Measurements from ENCODE around the gene RAB26. TPM values are rescaled to one million over a fixed set of nuclear protein-coding genes. Genes with fewer than 3 reads are reported as not detected.

Gene RAB26
- total RNA-seq, 1 experiment from 2014 or later, result 1.0 TPM

- no peak for TF ChIP-seq CTCF (IDR thresholded peaks at IDR 0.05; ENCODE audit: unreplicated experiment)
- ChIA-PET POLR2A (interaction anchor here (0.5 to 4.0 kb wide), 10 partner anchors 8 to 154 kb away, joined by 3 to 32 read pairs (median 4); partner anchors contain the start of genes MLST8, NTHL1 and TRAF7), CTCF (interaction anchor here (0.9 kb wide), 2 partner anchors 42 to 83 kb away, joined by 3 to 8 read pairs; no protein-coding TSS in a partner anchor)
- Mint-ChIP-seq H3K27ac (ENCODE audit: low read depth, unreplicated experiment) (peak overlapping the region; percentile 92), H3K4me1 (ENCODE audit: insufficient read depth, unreplicated experiment) (peaks cover 21% of the 10 kb centered on the region), H3K9me3 (ENCODE audit: unreplicated experiment) (no peaks in the 10 kb centered on the region), H3K4me3 (ENCODE audit: unreplicated experiment) (peak overlapping the region; percentile 64), H3K27me3 (ENCODE audit: insufficient read depth, unreplicated experiment) (no peaks in the 10 kb centered on the region), H3K36me3 (ENCODE audit: insufficient read depth, unreplicated experiment) (peaks cover 28% of the 10 kb centered on the region)
- no TSS peak for BruUV-seq (replicated peaks)
- intact Hi-C loops (cut with micrococcal nuclease), result no loop called here
- DNase-seq (ENCODE audit: unreplicated experiment), result peak; percentile 87
These were observed 14.9 kb downstream of the RAB26 start for GRCh38 chr16:2163211-2163881.

- POLR2A ChIA-PET, result interaction anchor here (1.0 to 2.0 kb wide), 2 partner anchors 10 to 15 kb away, joined by 4 to 11 read pairs; partner anchors contain the start of gene TRAF7
- intact Hi-C loops (cut with micrococcal nuclease), result no loop called here
- no peak for TF ChIP-seq CTCF (IDR thresholded peaks at IDR 0.05; ENCODE audit: unreplicated experiment)
- H3K9me3 Mint-ChIP-seq (ENCODE audit: unreplicated experiment), result no peaks in the 10 kb centered on the region
- CTCF ChIA-PET, result interaction anchor here (0.5 kb wide), 1 partner anchor 9 kb away, joined by 4 read pairs; no protein-coding TSS in a partner anchor
- no peak overlapping the region for H3K27ac Mint-ChIP-seq (ENCODE audit: low read depth, unreplicated experiment)
- H3K27me3 Mint-ChIP-seq (ENCODE audit: insufficient read depth, unreplicated experiment), result no peaks in the 10 kb centered on the region
- peaks cover 35% of the 10 kb centered on the region for H3K36me3 Mint-ChIP-seq (ENCODE audit: insufficient read depth, unreplicated experiment)
- H3K4me3 Mint-ChIP-seq (ENCODE audit: unreplicated experiment), result no peak overlapping the region
- BruUV-seq (replicated peaks), result no TSS peak
- no peak for DNase-seq (ENCODE audit: unreplicated experiment)
- peaks cover 15% of the 10 kb centered on the region for H3K4me1 Mint-ChIP-seq (ENCODE audit: insufficient read depth, unreplicated experiment)
These were observed 17.4 kb downstream of the RAB26 start for GRCh38 chr16:2165861-2166260.

- H3K9me3 Mint-ChIP-seq (ENCODE audit: unreplicated experiment), result no peaks in the 10 kb centered on the region
- H3K27ac Mint-ChIP-seq (ENCODE audit: low read depth, unreplicated experiment), result no peak overlapping the region
These were observed 18.0 kb downstream of the RAB26 start for GRCh38 chr16:2166263-2167067.

More at GRCh38 chr16:2166263-2167067, 18.0 kb downstream of the RAB26 start:
- ChIA-PET POLR2A (interaction anchor here (0.6 to 2.0 kb wide), 4 partner anchors 9 to 15 kb away, joined by 3 to 11 read pairs (median 4); partner anchors contain the start of gene TRAF7), CTCF (interaction anchor here (0.5 to 2.5 kb wide), 2 partner anchors 8 to 28 kb away, joined by 4 to 8 read pairs; no protein-coding TSS in a partner anchor)
- intact Hi-C loops (cut with micrococcal nuclease), result no loop called here
- Mint-ChIP-seq H3K36me3 (ENCODE audit: insufficient read depth, unreplicated experiment) (peaks cover 35% of the 10 kb centered on the region), H3K4me1 (ENCODE audit: insufficient read depth, unreplicated experiment) (peaks cover 15% of the 10 kb centered on the region), H3K27me3 (ENCODE audit: insufficient read depth, unreplicated experiment) (no peaks in the 10 kb centered on the region), H3K4me3 (ENCODE audit: unreplicated experiment) (no peak overlapping the region)
- DNase-seq (ENCODE audit: unreplicated experiment), result no peak
- BruUV-seq (replicated peaks), result no TSS peak
- TF ChIP-seq CTCF (IDR thresholded peaks at IDR 0.05; ENCODE audit: unreplicated experiment), result no peak

All from MCF 10A (cell line).